Left renal pelvis (tissue), 4 donors: ENCODE data around the gene PCSK2. TPM values are rescaled to one million over a fixed set of nuclear protein-coding genes. Genes with fewer than 3 reads are reported as not detected.

ENCODE experiments used
- DNase-seq, 4 donors: peaks; one replicate each; pipeline ENCODE4 v3.0.0-alpha.2; 2013; ENCODE audit warnings: low read depth in 4 of 4, low spot score in 3 of 4
- polyA plus RNA-seq, 4 donors: library from polyadenylated mRNA; unstranded; fragments of 120-200 nt; gene quantifications; one replicate each; pipeline ENCODE4 v1.2.1, GENCODE V29; 2013; ENCODE audit not compliant: insufficient read length in 4 of 4

The PCSK2 gene
- polyA plus RNA-seq, 4 donors: 0.60 to 1.9 (median 1.3) TPM

- no peak for DNase-seq
These were observed 9.9 kb downstream of the PCSK2 start for GRCh38 chr20:17236766-17237165.

GRCh38 chr20:17248224-17248623 is 21.4 kb downstream of the PCSK2 start:
- DNase-seq: no peak

- no peak for DNase-seq
These were observed 35.9 kb downstream of the PCSK2 start for GRCh38 chr20:17262786-17263185.

GRCh38 chr20:17273717-17274116 is 46.9 kb downstream of the PCSK2 start:
- DNase-seq: no peak

- DNase-seq: no peak
These were observed 49.3 kb downstream of the PCSK2 start for GRCh38 chr20:17276101-17276500.

GRCh38 chr20:17281478-17281877 is 54.6 kb downstream of the PCSK2 start:
- DNase-seq: peak in 1 of 4 donors; percentile 6

- DNase-seq: no peak
These were observed 55.7 kb downstream of the PCSK2 start for GRCh38 chr20:17282501-17282900.

- DNase-seq: no peak
These were observed 60.7 kb downstream of the PCSK2 start for GRCh38 chr20:17287503-17287902.

- no peak for DNase-seq
These were observed 61.2 kb downstream of the PCSK2 start for GRCh38 chr20:17287998-17288397.

- DNase-seq: no peak
These were observed 68.4 kb downstream of the PCSK2 start for GRCh38 chr20:17295151-17295726.

- DNase-seq: no peak
These were observed 69.2 kb downstream of the PCSK2 start for GRCh38 chr20:17295991-17296390.

- no peak for DNase-seq
These were observed 71.3 kb downstream of the PCSK2 start for GRCh38 chr20:17298171-17298570.

- DNase-seq: no peak
These were observed 71.9 kb downstream of the PCSK2 start for GRCh38 chr20:17298751-17299150.

- DNase-seq: no peak
These were observed 73.3 kb downstream of the PCSK2 start for GRCh38 chr20:17300113-17300512.

GRCh38 chr20:17304774-17305173 is 77.9 kb downstream of the PCSK2 start:
- no peak for DNase-seq

- DNase-seq: no peak
These were observed 79.6 kb downstream of the PCSK2 start for GRCh38 chr20:17306427-17306826.

- no peak for DNase-seq
These were observed 87.4 kb downstream of the PCSK2 start for GRCh38 chr20:17314264-17314663.

GRCh38 chr20:17315407-17316231 is 88.8 kb downstream of the PCSK2 start:
- DNase-seq: peak in 2 of 4 donors; percentile 21 to 22

GRCh38 chr20:17316316-17317038 is 89.6 kb downstream of the PCSK2 start:
- DNase-seq: no peak

- DNase-seq: no peak
These were observed 90.5 kb downstream of the PCSK2 start for GRCh38 chr20:17317341-17317740.

GRCh38 chr20:17320456-17320855 is 93.6 kb downstream of the PCSK2 start:
- no peak for DNase-seq

GRCh38 chr20:17326096-17326495 is 99.3 kb downstream of the PCSK2 start:
- DNase-seq: no peak
